Aorta (tissue), 5 donors: ENCODE data around the gene INPP4B. TPM values are rescaled to one million over a fixed set of nuclear protein-coding genes. Genes with fewer than 3 reads are reported as not detected.
"Not testable (repeated sequence)": the region's sequence is repeated elsewhere in the genome, so short reads cannot be mapped to it uniquely, and the experiment has no call there.

Experiments used
- ATAC-seq: fragments of 200-7000 bp; cut with Tn5 transposase; one replicate; pipeline ENCODE4 v1.9.1; 2022; ENCODE audit warnings: moderate library complexity; ENCODE audit not compliant: low FRiP score
- DNase-seq, 2 donors: peaks; one replicate each; pipeline ENCODE4 v3.0.0-alpha.2; 2020
- H3K27ac ChIP-seq, 2 donors: one replicate each; pipeline ENCODE4 v1.5.1; 2013; ENCODE audit warnings: low read length in 2 of 2, mild to moderate bottlenecking in 2 of 2, moderate library complexity in 2 of 2, control low read depth in 1 of 2, inconsistent platforms in 1 of 2, low read depth in 1 of 2
- H3K27me3 ChIP-seq, 2 donors: one replicate each; pipeline ENCODE4 v1.6.1; 2013; ENCODE audit warnings: control low read depth in 1 of 2, low read length in 1 of 2, mild to moderate bottlenecking in 1 of 2, moderate library complexity in 1 of 2; ENCODE audit not compliant: insufficient read depth in 2 of 2, control insufficient read depth in 1 of 2
- H3K36me3 ChIP-seq, 2 donors: one replicate each; pipeline ENCODE4 v1.6.1; 2013; ENCODE audit warnings: control low read depth in 1 of 2, low read length in 1 of 2, mild to moderate bottlenecking in 1 of 2; ENCODE audit not compliant: insufficient read depth in 2 of 2, control insufficient read depth in 1 of 2
- H3K4me1 ChIP-seq, 2 donors: one replicate each; pipeline ENCODE4 v1.6.1; 2013; ENCODE audit warnings: low read length in 2 of 2, control low read depth in 1 of 2, mild to moderate bottlenecking in 1 of 2, moderate library complexity in 1 of 2; ENCODE audit not compliant: insufficient read depth in 2 of 2, control insufficient read depth in 1 of 2
- H3K4me3 ChIP-seq, 2 donors: one replicate each; pipeline ENCODE4 v1.5.1; 2013; ENCODE audit warnings: low read length in 2 of 2, control low read depth in 1 of 2, mild to moderate bottlenecking in 1 of 2
- H3K9me3 ChIP-seq: one replicate; pipeline ENCODE4 v1.6.1; 2013; ENCODE audit warnings: mild to moderate bottlenecking, low read length; ENCODE audit not compliant: control insufficient read depth
- WGBS, 2 donors: extraction: QIAGEN DNeasy Blood & Tissue Kit; methylation state at CpG; one replicate each; pipeline ENCODE4 v1.1.7; 2013; 5-methylcytosine and 5-hydroxymethylcytosine counted together
- intact Hi-C, 2 donors: fragments of 100-400 bp; cut with DNase I; formaldehyde crosslinking; loops; one replicate each; pipeline versions ENCODE4 v1.14.2 to v1.15.0; 2022
- polyA plus RNA-seq, 2 donors: library from polyadenylated mRNA; stranded (reverse); fragments of 200-250 nt; gene quantifications; one replicate each; pipeline ENCODE4 v1.2.3, GENCODE V29; 2013
- total RNA-seq, 2 donors: library from RNA; stranded (reverse); fragmentation: NEBNext Ultra II Directional; extraction: Animal tissue kit (Norgen Biotek cat#: 25700); gene quantifications; one replicate each; pipeline ENCODE4 v1.2.1, GENCODE V29; 2021
- donor health status: healthy with polysubstance abuse.
- donor health status: Bipolar disorder and iron deficiency.
- donor health status: DM: no; HTN: no; CAD: no.
- donor health status: DM: no; HTN: no; CAD: no.
- donor health status: DM: yes; HTN: yes; CAD: no.

Gene INPP4B
- total and polyA plus RNA-seq, 4 donors = 3.3 to 36.8 (median 20.7) TPM

DNA sequence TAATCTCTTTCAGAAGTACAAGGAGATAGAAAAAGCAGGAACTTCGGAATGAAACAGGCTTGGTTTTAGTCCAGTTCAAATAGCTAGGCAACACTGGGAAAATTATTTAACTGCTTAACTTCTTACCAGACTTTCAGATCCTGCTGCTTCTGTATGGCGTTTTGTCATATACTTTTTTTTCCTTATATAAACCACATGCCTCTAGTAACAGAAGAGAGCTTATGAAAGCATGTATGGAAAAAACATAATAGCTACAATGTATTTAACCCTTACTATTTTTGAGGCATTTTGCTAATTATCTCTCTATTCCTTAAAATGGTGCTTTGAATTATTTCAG is 439.6 kb downstream of the INPP4B start:
- no peaks in the 10 kb centered on the region for H3K27me3 ChIP-seq
- intact Hi-C loops = no loop called here
- ATAC-seq = no peak
- WGBS, 2 donors = 6 to 10% methylated on average over 2 of the region's 2 CpGs
- peak overlapping the region in 1 of 2 donors; percentile 47 for H3K4me3 ChIP-seq
- H3K27ac ChIP-seq = no peak overlapping the region
- DNase-seq = no peak
- no peaks in the 10 kb centered on the region for H3K9me3 ChIP-seq
- peaks cover 0 to 3% of the 10 kb centered on the region in 2 donors for H3K4me1 ChIP-seq
- no peaks in the 10 kb centered on the region for H3K36me3 ChIP-seq

- H3K27ac ChIP-seq = peak overlapping the region; percentile 84 to 89
- 12 to 15% methylated on average over 5 of the region's 5 CpGs for WGBS, 2 donors
- peak overlapping the region; percentile 59 to 98 for H3K4me3 ChIP-seq
- no peaks in the 10 kb centered on the region for H3K36me3 ChIP-seq
- peaks cover 0 to 3% of the 10 kb centered on the region in 2 donors for H3K4me1 ChIP-seq
- no peak for DNase-seq
- intact Hi-C loops = no loop called here
- no peaks in the 10 kb centered on the region for H3K27me3 ChIP-seq
- H3K9me3 ChIP-seq = no peaks in the 10 kb centered on the region
- ATAC-seq = peak; percentile 33
These were observed 440.2 kb downstream of the INPP4B start for GRCh38 chr4:142405695-142406498.

DNA sequence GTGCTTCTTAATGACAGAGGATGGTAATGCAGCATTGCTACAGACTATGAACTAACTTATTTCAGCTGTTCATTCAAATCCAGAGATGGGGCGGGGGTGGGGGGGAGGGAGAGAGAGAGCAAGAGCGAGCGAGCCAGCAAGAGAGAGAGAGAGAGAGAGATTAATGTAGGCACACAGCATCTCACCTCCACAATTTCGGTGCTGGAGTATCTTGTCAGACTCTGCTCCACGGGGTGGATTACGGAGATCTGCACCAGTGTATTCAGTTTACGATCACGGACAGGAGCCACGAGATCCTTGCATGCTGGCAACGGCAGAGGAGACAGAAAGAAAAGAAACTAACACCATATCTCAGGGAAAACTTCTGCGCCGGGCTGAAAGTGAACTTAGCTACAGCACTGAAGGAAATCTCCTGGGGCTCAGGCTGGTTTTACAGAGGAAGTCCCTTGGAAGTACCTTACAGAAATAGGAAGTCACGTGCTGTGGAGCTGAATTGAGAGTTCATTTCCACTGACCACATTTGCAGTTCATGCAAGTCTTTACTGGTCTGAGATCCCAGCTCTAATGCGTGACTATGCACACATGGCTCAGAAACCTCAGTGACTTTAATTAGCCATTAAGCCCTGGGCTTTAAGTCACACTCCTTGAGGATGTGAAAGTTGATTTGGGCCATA is 440.9 kb downstream of the INPP4B start:
- H3K27ac ChIP-seq = peak overlapping the region; percentile 84 to 89
- H3K27me3 ChIP-seq = no peaks in the 10 kb centered on the region
- no peaks in the 10 kb centered on the region for H3K36me3 ChIP-seq
- peak overlapping the region; percentile 59 to 98 for H3K4me3 ChIP-seq
- no peaks in the 10 kb centered on the region for H3K9me3 ChIP-seq
- peaks cover 0 to 3% of the 10 kb centered on the region in 2 donors for H3K4me1 ChIP-seq
- DNase-seq (peak; percentile 54 to 55), ATAC-seq (peak; percentile 61)
- 1% methylated on average over 14 of the region's 14 CpGs for WGBS, 2 donors
- intact Hi-C loops = no loop called here

GRCh38 chr4:142404191-142404611 is 441.9 kb downstream of the INPP4B start:
- DNase-seq (peak; percentile 57 to 74), ATAC-seq (no peak)
- Histone ChIP-seq H3K27ac (no peak overlapping the region), H3K4me1 (peaks cover 0 to 3% of the 10 kb centered on the region in 2 donors), H3K4me3 (no peak overlapping the region), H3K27me3 (no peaks in the 10 kb centered on the region), H3K9me3 (no peaks in the 10 kb centered on the region), H3K36me3 (no peaks in the 10 kb centered on the region)
- WGBS, 2 donors = 8 to 11% methylated on average over 3 of the region's 3 CpGs
- intact Hi-C loops = no loop called here

- no peak overlapping the region for H3K27ac ChIP-seq
- no peak overlapping the region for H3K4me3 ChIP-seq
These were observed 443.2 kb downstream of the INPP4B start for GRCh38 chr4:142402900-142403299.

GRCh38 chr4:142402156-142402555 is 443.9 kb downstream of the INPP4B start:
- H3K9me3 ChIP-seq = no peaks in the 10 kb centered on the region
- H3K27me3 ChIP-seq = no peaks in the 10 kb centered on the region
- ATAC-seq = no peak
- no peak overlapping the region for H3K27ac ChIP-seq
- no peak for DNase-seq
- no peak overlapping the region for H3K4me3 ChIP-seq
- 44 to 49% methylated on average over 2 of the region's 2 CpGs for WGBS, 2 donors
- intact Hi-C loops = no loop called here
- H3K4me1 ChIP-seq = peaks cover 0 to 3% of the 10 kb centered on the region in 2 donors
- H3K36me3 ChIP-seq = no peaks in the 10 kb centered on the region

More at GRCh38 chr4:142402900-142403299, 443.2 kb downstream of the INPP4B start:
- 81 to 91% methylated on average over 2 of the region's 2 CpGs for WGBS, 2 donors
- Histone ChIP-seq H3K4me1 (peaks cover 0 to 3% of the 10 kb centered on the region in 2 donors), H3K27me3 (no peaks in the 10 kb centered on the region), H3K36me3 (no peaks in the 10 kb centered on the region), H3K9me3 (no peaks in the 10 kb centered on the region)
- no peak for ATAC-seq
- intact Hi-C loops = no loop called here
- DNase-seq = no peak

- WGBS, 2 donors = 94 to 96% methylated on average over 16 of the region's 16 CpGs
- H3K9me3 ChIP-seq, H3K27me3 ChIP-seq, H3K4me1 ChIP-seq, H3K4me3 ChIP-seq, H3K36me3 ChIP-seq, H3K27ac ChIP-seq, intact Hi-C loops, DNase-seq, ATAC-seq: not testable (repeated sequence)
These were observed 448.6 kb downstream of the INPP4B start for GRCh38 chr4:142397364-142397991.

- Histone ChIP-seq H3K9me3 (no peaks in the 10 kb centered on the region), H3K27me3 (no peaks in the 10 kb centered on the region), H3K4me1 (no peaks in the 10 kb centered on the region), H3K27ac (no peak overlapping the region), H3K36me3 (no peaks in the 10 kb centered on the region), H3K4me3 (no peak overlapping the region)
- 46 to 61% methylated on average over 1 of the region's 1 CpG for WGBS, 2 donors
- intact Hi-C loops = no loop called here
- no peak for DNase-seq
- no peak for ATAC-seq
These were observed 449.8 kb downstream of the INPP4B start for GRCh38 chr4:142396279-142396678.
